ENCODE results near the gene SH3RF1.

GRCh38 chr4:169228076-169228475, 42.7 kb downstream of the SH3RF1 start:
- TF ChIP-seq ATF3 (IDR thresholded peaks at IDR 0.05) (no peak), CTCF (IDR thresholded peaks at IDR 0.05; ENCODE audit: low read depth, low read length, missing input control) (no peak)

Measured in liver (tissue), 3 donors.